Spleen (tissue), 13 donors: ENCODE data around the gene MINK1. TPM values are rescaled to one million over a fixed set of nuclear protein-coding genes. Genes with fewer than 3 reads are reported as not detected.

Experiments
- DNase-seq: peaks from one replicate; pipeline ENCODE4 v3.0.0-alpha.2; 2020
- H3K27ac ChIP-seq, 8 donors: fragments of 200-600 bp; sonication (generic) in 7 of 8; 1 replicate in 4 of 8; 2 replicates in 4 of 8; pipeline versions ENCODE4 v1.5.0 to v1.8.0; 2016 to 2021; ENCODE audit warnings: inconsistent platforms in 4 of 8, mild to moderate bottlenecking in 4 of 8, moderate library complexity in 1 of 8
- H3K27me3 ChIP-seq, 7 donors: fragments of 200-600 bp; sonication (generic) in 6 of 7; replicated peaks in 1 of 7; 1 replicate in 4 of 7; 2 replicates in 3 of 7; pipeline versions ENCODE4 v1.5.0 to v1.8.0; 2016 to 2021; ENCODE audit warnings: inconsistent platforms in 3 of 7, mild to moderate bottlenecking in 1 of 7
- H3K36me3 ChIP-seq, 6 donors: fragments of 200-600 bp; sonication (generic) in 5 of 6; 1 replicate in 4 of 6; 2 replicates in 2 of 6; pipeline versions ENCODE4 v1.5.0 to v1.8.0; 2016 to 2021; ENCODE audit warnings: inconsistent platforms in 2 of 6
- H3K4me1 ChIP-seq, 6 donors: fragments of 200-600 bp; sonication (generic) in 5 of 6; 1 replicate in 3 of 6; 2 replicates in 3 of 6; pipeline versions ENCODE4 v1.5.0 to v1.8.0; 2016 to 2021; ENCODE audit warnings: inconsistent platforms in 3 of 6
- H3K4me3 ChIP-seq, 8 donors: fragments of 200-600 bp; sonication (generic) in 7 of 8; 1 replicate in 4 of 8; 2 replicates in 4 of 8; pipeline versions ENCODE4 v1.5.0 to v1.8.0; 2016 to 2021; ENCODE audit warnings: inconsistent platforms in 4 of 8, mild to moderate bottlenecking in 4 of 8, moderate library complexity in 2 of 8
- H3K9me3 ChIP-seq, 8 donors: fragments of 200-600 bp; sonication (generic) in 7 of 8; 1 replicate in 4 of 8; 2 replicates in 4 of 8; pipeline versions ENCODE4 v1.5.0 to v1.8.0; 2016 to 2021; ENCODE audit warnings: inconsistent platforms in 4 of 8
- POLR2A ChIP-seq, 3 donors: fragments of 450-650 bp; IDR thresholded peaks; one replicate each; pipeline ENCODE4 v1.5.1; 2017; ENCODE audit warnings: antibody characterized with exemption in 3 of 3, mild to moderate bottlenecking in 1 of 3
- POLR2AphosphoS5 ChIP-seq, 3 donors: sonication (generic); formaldehyde crosslinking; IDR thresholded peaks; one replicate each; pipeline ENCODE4 v1.5.1; 2017; ENCODE audit warnings: antibody characterized with exemption in 3 of 3
- WGBS, 5 donors: extraction: QIAGEN DNeasy Blood & Tissue Kit in 3 of 5; methylation state at CpG; one replicate each; pipeline versions ENCODE4 v1.1.5 to v1.1.7; 2013 to 2018; 5-methylcytosine and 5-hydroxymethylcytosine counted together
- intact Hi-C: fragments of 100-400 bp; cut with DNase I; formaldehyde crosslinking; loops from one replicate; pipeline ENCODE4 v1.15.0; 2023; ENCODE audit warnings: low total_unique reads
- long read RNA-seq, 2 donors: transcript quantifications; one replicate each; lab custom pipeline, GENCODE V29; 2026
- polyA plus RNA-seq, 3 donors: library from polyadenylated mRNA; stranded (reverse); fragments of 200-250 nt; gene quantifications; one replicate each; pipeline ENCODE4 v1.2.1, GENCODE V29; 2013
- total RNA-seq, 7 donors: library from RNA; depleted of rRNA in 3 of 7; stranded (reverse); fragments of >200 nt in 3 of 7; fragmentation: NEBNext Ultra II Directional in 4 of 7; extraction: Animal tissue kit (Norgen Biotek cat#: 25700) in 4 of 7; gene quantifications; one replicate each; pipeline versions ENCODE4 v1.1.0 to v1.2.1, GENCODE V29; 2016 to 2021
- TF ChIP-seq, protein P1 (sequence below), 11 experiments: fragments of 200-600 bp in 7 of 11; fragments of 450-650 bp in 4 of 11; sonication (generic) in 4 of 11; IDR thresholded peaks in 8 of 11; conservative IDR thresholded peaks in 3 of 11; 1 replicate in 7 of 11; 2 replicates in 4 of 11; pipeline versions ENCODE4 v1.4.0 to v1.8.0; 2016 to 2021; ENCODE audit warnings: antibody characterized with exemption in 11 of 11, inconsistent platforms in 4 of 11, mild to moderate bottlenecking in 1 of 11
- donor health status: healthy with polysubstance abuse.
- donor health status: DM: no; HTN: no; CAD: no; lungs with moderate emphysema.
- donor health status: DM: no; HTN: no; CAD: no.
- donor health status: Bipolar disorder and iron deficiency.
- donor health status: healthy.
- donor health status: DM: no; HTN: no; CAD: no.
- donor health status: DM: yes; HTN: yes; CAD: no.

MINK1 gene
- 100 to 1,000 TPM in 3 of 7 donors, 10 to 100 TPM in 4; 59.9 to 129 (median 92.2) TPM for total RNA-seq
- 10 to 100 TPM; 15.9 to 52.4 (median 28.4) TPM for polyA plus RNA-seq
- long read RNA-seq, donor 1, partial matches to known transcripts = 10 of 11 reads
- long read RNA-seq, donor 1, other reads (novel, unspliced or antisense) = 0 of 11 reads
- long read RNA-seq, donor 2, full-length matches to known transcripts = 1 of 6 reads
- long read RNA-seq, donor 2, partial matches to known transcripts = 5 of 6 reads
- long read RNA-seq, donor 2, other reads (novel, unspliced or antisense) = 0 of 6 reads

DNA sequence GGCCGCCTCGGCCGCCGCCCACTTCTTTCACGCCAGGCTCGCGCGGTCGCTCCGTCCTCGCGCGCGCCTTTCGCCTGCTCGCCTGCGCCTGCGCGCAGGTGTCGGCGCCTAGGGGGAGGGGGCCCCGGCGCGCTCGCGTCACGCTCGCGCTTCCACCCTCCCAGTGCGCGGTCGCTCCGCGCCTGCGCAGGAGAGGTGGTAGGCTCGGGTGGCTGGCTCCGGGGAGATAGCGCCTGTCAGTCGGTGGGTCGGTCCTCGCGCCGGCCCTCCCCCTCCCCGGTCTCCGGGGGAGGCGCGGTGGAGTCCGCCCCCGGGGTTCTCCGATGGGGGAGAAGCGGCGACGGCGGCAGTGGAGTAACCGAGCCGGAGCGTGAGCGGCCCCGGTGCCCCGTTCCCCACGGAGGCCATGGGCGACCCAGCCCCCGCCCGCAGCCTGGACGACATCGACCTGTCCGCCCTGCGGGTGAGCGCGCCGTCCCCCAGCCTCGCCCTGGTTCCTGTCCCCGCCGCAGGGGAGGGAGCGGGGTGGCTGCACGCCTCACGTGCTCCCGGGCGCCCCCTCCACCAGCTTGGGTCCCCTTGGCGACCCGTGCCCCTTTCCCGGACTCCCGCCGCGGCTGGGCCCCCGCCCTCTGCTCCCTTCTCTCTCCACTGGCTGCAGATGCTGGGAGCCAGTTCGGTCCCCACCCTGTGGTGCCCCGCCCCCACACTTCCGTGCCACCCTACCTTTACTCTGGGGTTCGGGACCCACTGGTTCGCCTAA, at the start of gene MINK1:
Gene MINK1, plus strand, starts transcription at position 163 of the 763 bp plus-strand sequence. Its CDS starts 244 bp downstream, at position 407.
- WGBS, 5 donors = 0 to 1% (median 0%) methylated on average over 45 to 91 of the region's 91 CpGs
- Histone ChIP-seq H3K27me3 (no peaks in the 10 kb centered on the region), H3K4me3 (peak within 1 kb of the TSS; percentile 59 to 97 (median 94)), H3K9me3 (no peaks in the 10 kb centered on the region), H3K4me1 (peaks cover 28 to 51% (median 40%) of the 10 kb centered on the region in 6 donors), H3K36me3 (peaks cover 0 to 12% (median 6%) of the 10 kb centered on the region in 6 donors), H3K27ac (peak within 1 kb of the TSS; percentile 82 to 96 (median 92))
- intact Hi-C loops = no loop called here
- TF ChIP-seq POLR2A (IDR thresholded peaks at IDR 0.05) (peak in 1 of 3 donors; percentile 63), POLR2AphosphoS5 (IDR thresholded peaks at IDR 0.05) (peak; percentile 91 to 94 (median 93))
- TF ChIP-seq, protein P1, sequence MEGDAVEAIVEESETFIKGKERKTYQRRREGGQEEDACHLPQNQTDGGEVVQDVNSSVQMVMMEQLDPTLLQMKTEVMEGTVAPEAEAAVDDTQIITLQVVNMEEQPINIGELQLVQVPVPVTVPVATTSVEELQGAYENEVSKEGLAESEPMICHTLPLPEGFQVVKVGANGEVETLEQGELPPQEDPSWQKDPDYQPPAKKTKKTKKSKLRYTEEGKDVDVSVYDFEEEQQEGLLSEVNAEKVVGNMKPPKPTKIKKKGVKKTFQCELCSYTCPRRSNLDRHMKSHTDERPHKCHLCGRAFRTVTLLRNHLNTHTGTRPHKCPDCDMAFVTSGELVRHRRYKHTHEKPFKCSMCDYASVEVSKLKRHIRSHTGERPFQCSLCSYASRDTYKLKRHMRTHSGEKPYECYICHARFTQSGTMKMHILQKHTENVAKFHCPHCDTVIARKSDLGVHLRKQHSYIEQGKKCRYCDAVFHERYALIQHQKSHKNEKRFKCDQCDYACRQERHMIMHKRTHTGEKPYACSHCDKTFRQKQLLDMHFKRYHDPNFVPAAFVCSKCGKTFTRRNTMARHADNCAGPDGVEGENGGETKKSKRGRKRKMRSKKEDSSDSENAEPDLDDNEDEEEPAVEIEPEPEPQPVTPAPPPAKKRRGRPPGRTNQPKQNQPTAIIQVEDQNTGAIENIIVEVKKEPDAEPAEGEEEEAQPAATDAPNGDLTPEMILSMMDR (IDR thresholded peaks at IDR 0.05 in 8 of 11, conservative IDR thresholded peaks at IDR 0.05 in 3 of 11) = peak in 2 of 11 experiments; percentile 4 to 14
- peak; percentile 97 for DNase-seq

- H3K4me3 ChIP-seq = peak overlapping the region in 6 of 8 donors; percentile 3 to 58 (median 18)
- peak overlapping the region in 6 of 8 donors; percentile 2 to 67 (median 40) for H3K27ac ChIP-seq
- intact Hi-C loops = loop anchor here (5.0 to 10.0 kb wide), 2 partner anchors 51 to 102 kb away; partner anchors contain the start of genes CXCL16, MED11 and ZMYND15
- TF ChIP-seq POLR2A (IDR thresholded peaks at IDR 0.05) (no peak), POLR2AphosphoS5 (IDR thresholded peaks at IDR 0.05) (no peak)
- TF ChIP-seq, protein P1 (IDR thresholded peaks at IDR 0.05 in 8 of 11, conservative IDR thresholded peaks at IDR 0.05 in 3 of 11) = no peak
- H3K9me3 ChIP-seq = no peaks in the 10 kb centered on the region
- no peak for DNase-seq
- H3K27me3 ChIP-seq = peaks cover 0 to 90% (median 34%) of the 10 kb centered on the region in 7 donors
- no peaks in the 10 kb centered on the region for H3K36me3 ChIP-seq
- H3K4me1 ChIP-seq = peaks cover 21 to 60% (median 45%) of the 10 kb centered on the region in 6 donors
- 9 to 25% (median 11%) methylated on average over 23 to 61 of the region's 61 CpGs for WGBS, 5 donors
Measured at GRCh38 chr17:4785311-4786105, 47.6 kb upstream of the MINK1 start.

- 1 to 6% (median 5%) methylated on average over 12 to 24 of the region's 24 CpGs for WGBS, 5 donors
- intact Hi-C loops = loop anchor here (5.0 to 10.0 kb wide), 2 partner anchors 51 to 101 kb away; partner anchors contain the start of genes CXCL16, MED11 and ZMYND15
- TF ChIP-seq POLR2A (IDR thresholded peaks at IDR 0.05) (no peak), POLR2AphosphoS5 (IDR thresholded peaks at IDR 0.05) (peak; percentile 52 to 80 (median 67))
- peak within 1 kb of the TSS in 6 of 8 donors; percentile 2 to 67 (median 40) for H3K27ac ChIP-seq
- H3K4me3 ChIP-seq = peak within 1 kb of the TSS in 6 of 8 donors; percentile 3 to 58 (median 18)
- DNase-seq = peak; percentile 83
- H3K9me3 ChIP-seq = no peaks in the 10 kb centered on the region
- peaks cover 0 to 87% (median 34%) of the 10 kb centered on the region in 7 donors for H3K27me3 ChIP-seq
- H3K4me1 ChIP-seq = peaks cover 24 to 66% (median 50%) of the 10 kb centered on the region in 6 donors
- H3K36me3 ChIP-seq = no peaks in the 10 kb centered on the region
Measured at GRCh38 chr17:4786106-4786511, 47.0 kb upstream of the MINK1 start, which contains the start of gene VMO1. Gene VMO1 (minus strand): TSS chr17:4786364. CDS start chr17:4786352, 12 bp downstream.

DNA sequence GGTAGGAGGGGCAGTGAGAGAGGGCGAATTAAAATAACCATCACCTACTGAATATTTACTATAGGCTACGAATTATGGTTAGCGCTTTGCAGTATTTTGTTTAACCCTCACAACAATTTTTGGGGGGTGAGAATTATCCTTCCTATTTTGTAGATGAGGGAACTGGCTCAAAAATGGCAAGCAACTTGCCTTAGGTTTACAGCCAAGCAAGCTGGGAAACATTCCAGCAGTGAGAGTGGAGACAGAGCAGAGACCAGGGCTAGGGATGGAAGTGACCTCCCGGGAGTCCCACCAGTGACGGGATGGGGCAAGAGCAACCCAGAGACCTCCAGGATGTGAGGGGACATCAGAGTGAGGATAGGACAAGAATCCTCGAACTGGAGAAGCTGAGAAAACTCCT, 46.6 kb upstream of the MINK1 start:
- H3K9me3 ChIP-seq = no peaks in the 10 kb centered on the region
- peak overlapping the region in 5 of 8 donors; percentile 3 to 58 (median 10) for H3K4me3 ChIP-seq
- 11 to 20% (median 16%) methylated on average over 6 of the region's 6 CpGs for WGBS, 5 donors
- no peaks in the 10 kb centered on the region for H3K36me3 ChIP-seq
- intact Hi-C loops = loop anchor here (5.0 to 10.0 kb wide), 2 partner anchors 52 to 101 kb away; partner anchors contain the start of genes CXCL16, MED11 and ZMYND15
- DNase-seq = no peak
- TF ChIP-seq POLR2AphosphoS5 (IDR thresholded peaks at IDR 0.05) (no peak), POLR2A (IDR thresholded peaks at IDR 0.05) (no peak)
- TF ChIP-seq, protein P1 (IDR thresholded peaks at IDR 0.05 in 8 of 11, conservative IDR thresholded peaks at IDR 0.05 in 3 of 11) = no peak
- H3K27ac ChIP-seq = peak overlapping the region in 6 of 8 donors; percentile 2 to 67 (median 40)
- H3K4me1 ChIP-seq = peaks cover 24 to 68% (median 50%) of the 10 kb centered on the region in 6 donors
- H3K27me3 ChIP-seq = peaks cover 0 to 83% (median 34%) of the 10 kb centered on the region in 7 donors
